PC-9 (cell line): ENCODE data around the gene HAGHL. TPM values are rescaled to one million over a fixed set of nuclear protein-coding genes. Genes with fewer than 3 reads are reported as not detected.

ENCODE experiments used
- BruUV-seq: library from RNA; stranded (reverse); fragments of 400-500 nt; replicated peaks from 2 replicates; lab custom pipeline; 2021; lab: Mats Ljungman, UMichigan
- CTCF ChIA-PET: fragments of 300-600 bp; sonication (Branson Sonifier 250); formaldehyde crosslinking; loops from one replicate; lab custom pipeline; 2022; ENCODE audit warnings: antibody characterized with exemption; lab: Charles Lee
- POLR2A ChIA-PET: fragments of 300-600 bp; sonication (Branson Sonifier 250); formaldehyde crosslinking; loops from one replicate; lab custom pipeline; 2022; ENCODE audit warnings: antibody characterized with exemption; ENCODE audit not compliant: unreplicated experiment; lab: Charles Lee
- DNase-seq, 2 experiments: peaks; one replicate each; pipeline versions ENCODE4 v3.0.0 to v3.0.0-alpha.2; 2015 to 2022; ENCODE audit warnings: mixed read lengths in 1 of 2
- H2AFZ ChIP-seq: fragments of 200-600 bp; sonication (generic); 2 replicates; pipeline ENCODE4 v1.8.1; 2017; ENCODE audit warnings: antibody characterized with exemption
- H3F3A ChIP-seq: fragments of 200-600 bp; sonication (generic); 2 replicates; pipeline ENCODE4 v1.8.1; 2017; ENCODE audit warnings: antibody characterized with exemption, mild to moderate bottlenecking, low read depth; ENCODE audit not compliant: insufficient read depth
- H3K27ac ChIP-seq: fragments of 200-600 bp; sonication (generic); 2 replicates; pipeline ENCODE4 v1.6.1; 2016; ENCODE audit warnings: mixed run types
- H3K27me3 ChIP-seq: fragments of 200-600 bp; sonication (generic); 2 replicates; pipeline ENCODE4 v1.6.1; 2016; ENCODE audit warnings: low read depth, mixed run types; ENCODE audit not compliant: insufficient read depth
- H3K36me3 ChIP-seq: fragments of 200-600 bp; sonication (generic); 2 replicates; pipeline ENCODE4 v1.6.1; 2016; ENCODE audit warnings: low read depth, mixed run types
- H3K4me1 ChIP-seq: fragments of 200-600 bp; sonication (generic); replicated peaks from 2 replicates; pipeline ENCODE4 v1.6.1; 2016; ENCODE audit warnings: mixed run types; ENCODE audit not compliant: insufficient read depth
- H3K4me2 ChIP-seq: fragments of 200-600 bp; sonication (generic); 2 replicates; pipeline ENCODE4 v1.6.1; 2017; ENCODE audit warnings: mixed run types
- H3K4me3 ChIP-seq: fragments of 200-600 bp; sonication (generic); 2 replicates; pipeline ENCODE4 v1.6.1; 2016; ENCODE audit warnings: mixed run types
- H3K79me2 ChIP-seq: fragments of 200-600 bp; sonication (generic); 2 replicates; pipeline ENCODE4 v1.6.1; 2017; ENCODE audit warnings: low read depth, mixed run types
- H3K9me2 ChIP-seq: fragments of 200-600 bp; sonication (generic); 2 replicates; pipeline ENCODE4 v1.8.1; 2017; ENCODE audit warnings: mild to moderate bottlenecking; ENCODE audit not compliant: insufficient read depth
- H3K9me3 ChIP-seq: fragments of 200-600 bp; sonication (generic); 2 replicates; pipeline ENCODE4 v1.8.1; 2016; ENCODE audit warnings: low read depth; ENCODE audit not compliant: insufficient read depth
- H4K20me1 ChIP-seq: fragments of 200-600 bp; sonication (generic); 2 replicates; pipeline ENCODE4 v1.8.1; 2017; ENCODE audit not compliant: insufficient read depth
- EZH2 ChIP-seq: fragments of 200-600 bp; sonication (generic); IDR thresholded peaks from 2 replicates; pipeline ENCODE4 v1.8.0; 2017; ENCODE audit warnings: antibody characterized with exemption, low read depth
- intact Hi-C: fragments of 100-400 bp; cut with micrococcal nuclease; formaldehyde crosslinking; loops from one replicate; pipeline ENCODE4 v1.10.0; 2022; ENCODE audit not compliant: unreplicated experiment
- microRNA-seq: library from miRNA; unstranded; fragments of <30 nt; microRNA quantifications from one replicate; pipeline ENCODE4 v1.2.0, GENCODE V29; 2021; ENCODE audit warnings: borderline number of aligned reads, borderline replicate concordance
- total RNA-seq: library from RNA; stranded (reverse); gene quantifications from 2 replicates; pipeline ENCODE4 v1.2.3, GENCODE V29; 2021
- TF ChIP-seq, protein P1 (sequence below): fragments of 200-600 bp; sonication (generic); conservative IDR thresholded peaks from 2 replicates; pipeline ENCODE4 v1.6.1; 2017; ENCODE audit warnings: mixed run types, antibody characterized with exemption, mild to moderate bottlenecking, moderate library complexity

HAGHL gene
- total RNA-seq, 1 experiment from 2014 or later = 31.0 TPM

DNA sequence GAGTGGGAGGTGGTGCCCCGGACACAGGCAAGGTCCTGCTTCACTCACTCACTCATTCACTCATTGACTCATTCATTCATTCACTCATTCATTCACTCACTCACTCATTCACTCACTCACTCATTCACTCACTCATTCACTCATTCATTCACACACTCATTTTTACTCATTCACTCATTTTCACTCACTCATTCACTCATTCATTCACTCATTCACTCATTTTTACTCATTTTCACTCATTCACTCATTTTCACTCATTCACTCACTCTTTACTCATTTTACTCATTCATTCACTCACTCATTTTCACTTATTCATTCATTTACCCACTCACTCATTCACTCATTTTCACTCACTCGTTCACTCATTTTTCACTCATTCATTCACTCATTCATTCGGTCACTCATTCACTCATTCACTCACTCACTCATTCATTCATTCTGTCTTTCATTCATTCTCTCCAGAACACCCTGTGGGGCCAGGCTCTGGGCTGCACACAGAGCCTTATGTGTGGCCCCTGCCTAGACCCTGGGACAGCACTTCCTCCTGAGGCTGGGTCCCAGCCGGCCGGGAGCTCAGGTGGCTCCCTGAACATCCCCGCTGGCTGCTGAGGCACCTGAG lies 52.1 kb downstream of the HAGHL start:
- Histone ChIP-seq H3K27me3 (peaks cover 34% of the 10 kb centered on the region), H3F3A (0 out of 2 replicates have a peak, but pooled peaks cover 6% of the 10 kb centered on the region), H3K9me3 (no peaks in the 10 kb centered on the region), H4K20me1 (no peaks in the 10 kb centered on the region), H3K79me2 (no peaks in the 10 kb centered on the region), H3K4me1 (no peaks in the 10 kb centered on the region), H3K4me2 (no peak overlapping the region), H3K27ac (no peak overlapping the region), H3K4me3 (no peak overlapping the region), H3K9me2 (no peaks in the 10 kb centered on the region), H2AFZ (no peak overlapping the region), H3K36me3 (no peaks in the 10 kb centered on the region)
- no peak for DNase-seq
- ChIA-PET POLR2A (no interaction called here), CTCF (no interaction called here)
- TF ChIP-seq, protein P1, sequence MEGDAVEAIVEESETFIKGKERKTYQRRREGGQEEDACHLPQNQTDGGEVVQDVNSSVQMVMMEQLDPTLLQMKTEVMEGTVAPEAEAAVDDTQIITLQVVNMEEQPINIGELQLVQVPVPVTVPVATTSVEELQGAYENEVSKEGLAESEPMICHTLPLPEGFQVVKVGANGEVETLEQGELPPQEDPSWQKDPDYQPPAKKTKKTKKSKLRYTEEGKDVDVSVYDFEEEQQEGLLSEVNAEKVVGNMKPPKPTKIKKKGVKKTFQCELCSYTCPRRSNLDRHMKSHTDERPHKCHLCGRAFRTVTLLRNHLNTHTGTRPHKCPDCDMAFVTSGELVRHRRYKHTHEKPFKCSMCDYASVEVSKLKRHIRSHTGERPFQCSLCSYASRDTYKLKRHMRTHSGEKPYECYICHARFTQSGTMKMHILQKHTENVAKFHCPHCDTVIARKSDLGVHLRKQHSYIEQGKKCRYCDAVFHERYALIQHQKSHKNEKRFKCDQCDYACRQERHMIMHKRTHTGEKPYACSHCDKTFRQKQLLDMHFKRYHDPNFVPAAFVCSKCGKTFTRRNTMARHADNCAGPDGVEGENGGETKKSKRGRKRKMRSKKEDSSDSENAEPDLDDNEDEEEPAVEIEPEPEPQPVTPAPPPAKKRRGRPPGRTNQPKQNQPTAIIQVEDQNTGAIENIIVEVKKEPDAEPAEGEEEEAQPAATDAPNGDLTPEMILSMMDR = no peak
- no peak for TF ChIP-seq EZH2
- BruUV-seq = no TSS peak
- intact Hi-C loops = no loop called here

Small RNAs within 50 kb of the gene (microRNA-seq; reads per million reads assigned to microRNA genes)
- not detected for gene MIR662

Other genes with a start within 250 kb of the HAGHL start
- gene CAPN15, start 199.4 kb upstream of the HAGHL start, total RNA-seq = 66.8 and 68.9 TPM in 2 replicates
- 0.35 TPM in 1 of 2 replicates, not detected in the other for gene PRR35, start 166.7 kb upstream of the HAGHL start, total RNA-seq
- not detected in 2 replicates for gene NHLRC4, start 160.1 kb upstream of the HAGHL start, total RNA-seq
- gene PIGQ, start 157.1 kb upstream of the HAGHL start, total RNA-seq = 72.5 and 96.1 TPM in 2 replicates
- gene RAB40C, start 137.0 kb upstream of the HAGHL start, total RNA-seq = 43.6 and 47.1 TPM in 2 replicates
- gene WFIKKN1, start 96.1 kb upstream of the HAGHL start, total RNA-seq = 6.9 and 9.2 TPM in 2 replicates
- 144 and 158 TPM in 2 replicates for gene METTL26, start 90.8 kb upstream of the HAGHL start, total RNA-seq
- 64.2 and 69.6 TPM in 2 replicates for gene MCRIP2, start 85.3 kb upstream of the HAGHL start, total RNA-seq
- 118 and 126 TPM in 2 replicates for gene WDR90, start 77.7 kb upstream of the HAGHL start, total RNA-seq
- 143 and 173 TPM in 2 replicates for gene RHOT2, start 59.0 kb upstream of the HAGHL start, total RNA-seq
- gene RHBDL1, start 51.4 kb upstream of the HAGHL start, total RNA-seq = 18.1 and 19.9 TPM in 2 replicates
- 174 and 211 TPM in 2 replicates for gene STUB1, start 46.7 kb upstream of the HAGHL start, total RNA-seq
- gene JMJD8, start 42.8 kb upstream of the HAGHL start, total RNA-seq = 57.4 and 61.6 TPM in 2 replicates
- gene WDR24, start 36.7 kb upstream of the HAGHL start, total RNA-seq = 23.9 and 33.6 TPM in 2 replicates
- 22.2 and 24.0 TPM in 2 replicates for gene FBXL16, start 21.3 kb upstream of the HAGHL start, total RNA-seq
- gene METRN, start 12.0 kb upstream of the HAGHL start, total RNA-seq = 77.5 and 88.5 TPM in 2 replicates
- 55.0 and 102 TPM in 2 replicates for gene ANTKMT, start 6.0 kb upstream of the HAGHL start, total RNA-seq
- gene CCDC78, start 663 bp upstream of the HAGHL start, total RNA-seq = 4.2 and 6.4 TPM in 2 replicates
- 44.2 and 45.8 TPM in 2 replicates for gene CIAO3, start 13.9 kb downstream of the HAGHL start, total RNA-seq
- gene MSLN, start 33.6 kb downstream of the HAGHL start, total RNA-seq = 59.9 and 86.4 TPM in 2 replicates
- gene RPUSD1, start 61.3 kb downstream of the HAGHL start, total RNA-seq = 53.3 and 56.7 TPM in 2 replicates
- 67.7 and 77.8 TPM in 2 replicates for gene CHTF18, start 61.5 kb downstream of the HAGHL start, total RNA-seq
- gene GNG13, start 73.6 kb downstream of the HAGHL start, total RNA-seq = not detected in 2 replicates
- 31.3 and 35.6 TPM in 2 replicates for gene LMF1, start 243.9 kb downstream of the HAGHL start, total RNA-seq